SKM-1 treated with dmso at 0.1 percent for 144 hours (cell line): ENCODE measurements around the gene C1orf74.
A peak's percentile ranks its signal among the peaks of the same experiment; 100 is the strongest.

Experiments
- DNase-seq: peaks from one replicate; lab custom pipeline; 2025; ENCODE audit not compliant: unreplicated experiment; lab: John Stamatoyannopoulos, UW

C1orf74 gene

DNA sequence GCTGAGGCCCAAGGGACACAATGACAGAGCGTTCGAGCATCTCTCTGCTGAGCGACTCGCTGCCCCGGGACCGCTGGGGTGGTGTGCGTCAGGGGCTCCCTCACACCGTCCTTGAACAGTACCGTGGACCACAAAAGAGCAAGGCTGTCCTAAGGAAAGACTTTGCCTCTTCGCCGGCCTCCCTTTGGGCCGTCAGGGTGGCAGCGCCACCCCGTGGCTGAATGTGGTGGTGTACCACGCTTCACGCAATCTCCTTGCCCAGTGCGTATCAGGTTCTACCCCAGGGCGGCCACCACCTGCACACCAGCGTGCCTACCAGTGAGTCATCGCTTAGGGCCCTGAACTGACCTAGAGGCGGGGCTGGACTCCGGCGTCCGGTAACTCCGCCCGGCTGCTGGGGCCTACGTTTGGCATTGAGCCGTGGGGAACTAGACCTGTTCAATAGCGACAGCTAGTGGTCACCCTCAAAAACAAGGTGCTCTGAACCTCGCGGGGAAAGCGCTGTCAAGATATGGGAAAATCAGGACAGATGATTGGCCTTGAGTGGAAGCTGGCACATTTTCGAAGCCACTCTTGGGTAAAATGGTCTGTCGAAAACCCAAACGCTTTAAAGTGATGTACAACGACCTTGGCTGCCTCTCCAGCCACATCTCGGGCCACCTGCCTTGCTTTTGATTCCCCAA lies 36.6 kb downstream of the C1orf74 start:
- DNase-seq, result peak; percentile 69

DNA sequence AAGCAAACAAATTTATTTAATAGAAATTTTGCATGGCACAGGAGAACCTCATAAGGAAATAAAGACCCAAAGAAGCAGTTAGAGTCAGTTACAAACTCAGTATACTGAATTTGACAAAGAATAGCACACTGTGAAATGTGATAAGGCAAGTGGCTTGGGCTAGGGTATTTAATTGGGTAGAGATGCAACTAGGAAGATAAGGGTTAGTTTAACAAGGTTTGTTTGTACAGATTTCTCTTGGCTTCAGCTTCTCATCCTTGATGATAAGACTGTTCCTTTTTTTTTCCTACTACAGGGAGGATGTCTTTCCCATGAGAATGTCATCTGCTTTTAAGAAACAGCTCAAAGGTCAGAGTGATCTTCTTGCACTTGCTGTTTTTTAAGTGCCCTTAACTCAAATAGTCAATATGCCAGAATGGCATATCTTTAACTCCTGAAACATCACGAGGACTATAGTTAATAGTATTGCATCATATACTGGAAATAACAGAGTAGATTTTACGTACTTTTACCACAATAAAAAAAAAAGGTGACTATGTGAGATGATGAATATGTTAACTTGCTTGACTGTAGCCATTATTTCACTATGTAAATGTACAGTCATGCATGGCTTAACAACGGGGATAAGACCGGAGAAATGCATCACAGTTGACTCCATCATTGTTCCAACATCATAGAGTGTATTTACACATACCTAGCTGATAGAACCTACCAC lies 37.8 kb downstream of the C1orf74 start:
- no peak for DNase-seq

DNA sequence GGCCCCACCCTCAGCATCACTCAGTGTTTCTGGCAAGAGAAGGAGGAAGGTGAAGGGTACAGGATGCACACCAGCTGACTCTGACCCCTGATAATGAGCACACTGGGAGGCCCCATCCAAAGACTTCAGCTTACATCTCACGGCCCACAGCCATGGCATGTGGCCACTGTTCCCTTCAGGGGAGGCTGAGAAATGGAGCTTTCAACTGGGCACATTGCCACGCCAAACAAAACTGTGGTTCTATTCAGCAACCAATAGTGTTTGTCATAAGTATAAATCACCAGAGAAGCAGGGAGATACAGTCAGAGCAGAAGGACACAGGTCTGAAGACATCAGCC lies 41.2 kb downstream of the C1orf74 start:
- no peak for DNase-seq

DNA sequence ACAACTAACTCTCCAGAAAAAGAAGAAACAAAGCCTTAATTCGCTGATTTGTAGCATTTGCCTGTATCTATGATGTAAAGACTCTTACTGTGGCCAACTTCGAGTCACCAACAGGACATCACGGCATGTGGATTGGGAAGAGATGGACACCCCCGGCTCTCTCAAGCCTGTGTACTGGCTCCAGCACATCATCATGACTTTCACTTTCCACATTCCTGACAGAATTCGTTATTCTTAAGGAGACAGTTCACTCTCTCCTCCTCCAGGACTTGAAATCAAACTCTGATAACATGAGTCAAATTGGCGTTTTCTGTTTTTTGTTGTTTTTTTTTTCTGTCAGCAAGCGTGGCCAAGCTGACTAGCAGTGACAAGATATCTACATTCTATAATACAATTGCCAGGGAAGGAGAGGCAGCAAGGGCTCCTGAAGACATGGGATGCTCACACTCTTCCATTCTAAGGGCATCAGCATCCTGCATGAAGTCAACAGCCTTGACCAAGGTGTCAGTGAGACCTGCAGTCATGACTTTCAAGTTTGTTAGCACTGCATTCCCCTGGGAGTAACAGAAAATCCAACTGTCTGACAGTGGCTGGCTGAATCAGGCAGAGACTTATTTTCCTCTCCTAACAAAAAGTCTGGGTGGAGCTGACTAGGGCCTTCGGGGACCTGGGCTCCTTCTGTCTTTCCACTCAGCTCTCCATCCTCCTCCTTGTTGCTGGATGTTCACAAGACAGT lies 41.8 kb downstream of the C1orf74 start:
- no peak for DNase-seq

DNA sequence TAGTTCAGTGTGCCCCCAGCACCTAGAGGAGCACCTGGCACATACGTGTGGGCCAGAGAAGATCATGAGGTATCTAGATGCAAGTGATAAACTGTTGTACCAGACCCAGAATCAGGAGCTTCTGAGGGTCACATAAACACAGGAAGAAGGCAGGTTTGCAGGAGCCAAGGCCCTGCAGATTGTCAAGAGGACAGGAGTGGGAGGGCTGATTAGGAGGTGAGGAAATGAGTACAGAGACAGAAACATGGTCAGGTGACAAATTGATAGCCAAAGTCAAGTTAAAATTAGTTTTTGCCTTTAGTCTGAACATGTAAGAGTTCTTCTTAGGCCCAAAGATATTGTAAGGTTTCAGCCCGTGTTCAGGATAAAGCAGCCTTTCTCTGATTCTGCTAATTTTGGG lies 42.5 kb downstream of the C1orf74 start:
- no peak for DNase-seq

DNA sequence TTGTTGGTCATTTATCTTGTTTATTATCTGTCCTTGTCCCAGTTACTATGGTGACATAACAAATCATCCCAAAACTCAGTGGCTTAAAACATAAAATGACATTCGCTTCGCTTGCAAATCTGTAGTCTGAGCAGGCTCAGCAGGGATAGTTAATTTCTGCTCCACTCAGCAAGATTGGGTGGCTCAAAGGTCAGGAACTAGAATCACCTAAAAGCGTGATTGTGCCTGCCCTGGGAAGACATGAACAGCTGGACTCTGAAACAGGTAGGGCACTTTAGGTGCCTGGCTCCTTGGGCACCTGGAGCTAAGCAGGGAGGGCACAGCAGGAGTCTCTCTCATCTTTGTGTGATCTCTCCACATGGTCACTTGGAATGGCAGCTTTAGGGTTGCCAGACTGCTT lies 43.2 kb downstream of the C1orf74 start:
- no peak for DNase-seq

DNA sequence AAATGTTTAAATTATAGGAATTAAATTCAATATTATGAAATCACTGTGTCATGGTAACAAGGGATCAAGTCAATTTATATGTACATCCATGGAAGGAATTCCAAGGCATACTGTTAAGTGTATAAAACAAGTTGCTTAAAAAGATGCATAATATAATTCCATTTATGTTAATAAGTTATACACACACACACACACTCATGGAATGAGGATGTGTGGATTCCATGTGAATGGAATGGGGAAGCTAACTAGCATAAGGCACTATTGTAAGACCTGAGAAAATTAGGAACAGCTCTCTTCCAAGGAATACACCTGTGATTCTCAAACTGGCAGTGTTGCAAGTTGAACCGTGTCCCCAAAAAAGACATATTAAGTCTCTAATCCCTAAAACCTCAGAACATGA lies 46.1 kb downstream of the C1orf74 start:
- DNase-seq, result no peak

DNA sequence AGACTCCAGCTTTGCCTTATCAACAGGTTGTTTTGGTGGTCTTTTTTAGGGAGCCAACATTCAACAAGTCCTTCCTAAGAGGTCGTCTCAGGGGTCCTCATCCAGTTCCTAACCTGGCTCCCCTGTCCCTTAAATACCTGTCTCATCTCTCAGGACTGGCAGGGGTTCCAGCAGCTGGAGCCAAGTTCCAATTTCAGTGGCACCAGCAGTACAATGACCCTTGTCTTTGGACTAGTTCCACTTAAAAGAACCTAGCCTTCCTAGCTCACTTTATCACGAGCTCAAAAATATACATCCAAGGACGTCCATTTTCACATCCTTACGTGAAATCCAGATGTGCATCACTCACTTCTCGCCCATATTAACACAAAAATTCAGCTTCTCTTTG lies 47.2 kb downstream of the C1orf74 start:
- no peak for DNase-seq

DNA sequence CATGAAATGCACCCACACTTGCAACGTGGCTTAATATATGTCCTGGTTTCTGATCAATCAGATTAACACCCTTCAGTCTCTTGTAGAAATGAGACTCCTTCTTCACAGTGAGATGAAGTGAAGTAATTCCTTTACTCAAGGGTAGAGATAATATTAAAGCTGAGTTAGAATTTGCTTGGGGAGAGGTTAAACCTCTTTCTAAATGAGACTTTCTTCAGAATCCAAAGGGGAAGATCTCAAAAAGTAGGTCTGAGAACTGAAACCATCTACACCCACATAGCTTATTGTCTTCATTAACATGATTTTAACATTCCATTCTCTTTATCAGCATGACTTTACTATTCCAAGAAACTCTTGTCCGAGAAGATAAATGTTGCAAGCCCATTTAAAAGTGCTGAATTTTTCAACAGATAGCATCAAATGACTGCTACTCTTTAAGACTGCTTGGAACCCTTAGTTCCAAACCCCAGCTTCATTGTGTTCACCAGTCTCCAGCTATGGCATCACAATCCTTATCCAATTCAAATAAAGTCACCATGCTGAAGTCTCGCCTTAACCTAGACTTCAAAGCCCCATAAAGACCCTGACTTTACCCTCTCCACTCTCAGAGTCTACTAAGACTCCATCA lies 47.8 kb downstream of the C1orf74 start:
- DNase-seq, result no peak

DNA sequence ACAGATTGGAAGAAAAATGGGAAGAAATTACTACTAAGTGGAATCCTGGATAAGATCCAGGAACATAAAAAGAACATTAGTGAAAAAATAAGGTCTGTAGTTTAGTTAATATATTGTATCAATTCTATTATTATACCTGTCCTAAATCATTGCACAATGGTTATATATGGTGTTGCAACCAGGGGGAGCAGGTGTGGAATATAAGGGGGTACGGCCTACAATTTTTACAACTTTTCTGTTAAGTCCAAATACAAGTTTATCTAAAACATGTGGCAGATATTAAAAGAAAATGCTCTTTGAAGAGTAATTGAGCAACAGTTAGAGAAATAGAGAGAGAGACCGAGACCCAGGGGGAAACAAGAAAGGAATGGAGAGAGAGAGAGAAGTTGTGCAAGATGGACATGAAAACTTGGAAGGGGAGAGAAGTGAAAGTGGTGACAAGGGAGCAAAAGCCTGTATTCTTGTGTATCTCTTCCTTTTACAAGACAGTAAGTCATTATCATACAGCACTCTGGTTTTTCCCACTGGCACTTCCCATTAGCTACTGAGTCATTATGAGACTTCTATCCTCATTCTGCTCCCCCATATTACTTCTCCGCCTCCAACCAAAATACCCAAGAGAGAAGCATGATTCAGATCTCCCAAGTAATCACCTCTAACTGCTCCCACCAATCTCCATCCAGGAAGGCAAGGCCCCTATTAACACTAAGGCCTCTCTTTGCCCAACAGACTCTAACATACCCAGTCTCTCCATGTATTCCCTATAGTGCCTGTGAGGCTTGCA lies 50.8 kb downstream of the C1orf74 start:
- DNase-seq, result peak; percentile 45

DNA sequence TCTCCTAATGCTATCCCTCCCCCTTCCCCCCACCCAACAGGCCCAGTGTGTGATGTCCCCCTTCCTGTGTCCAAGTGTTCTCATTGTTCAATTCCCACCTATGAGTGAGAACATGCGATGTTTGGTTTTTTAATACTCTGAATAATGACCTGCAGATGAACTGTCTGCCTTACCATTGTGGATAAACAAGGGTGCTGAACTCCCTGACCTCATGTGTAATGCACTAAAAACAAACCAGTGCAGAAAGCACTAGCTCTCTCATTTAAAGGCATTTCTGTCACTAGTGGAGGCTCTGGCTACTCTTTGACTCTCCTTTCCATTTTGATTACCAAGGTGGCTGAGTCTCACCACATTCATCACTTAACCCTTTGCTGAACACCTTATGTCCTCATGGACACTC lies 51.6 kb downstream of the C1orf74 start:
- no peak for DNase-seq

DNA sequence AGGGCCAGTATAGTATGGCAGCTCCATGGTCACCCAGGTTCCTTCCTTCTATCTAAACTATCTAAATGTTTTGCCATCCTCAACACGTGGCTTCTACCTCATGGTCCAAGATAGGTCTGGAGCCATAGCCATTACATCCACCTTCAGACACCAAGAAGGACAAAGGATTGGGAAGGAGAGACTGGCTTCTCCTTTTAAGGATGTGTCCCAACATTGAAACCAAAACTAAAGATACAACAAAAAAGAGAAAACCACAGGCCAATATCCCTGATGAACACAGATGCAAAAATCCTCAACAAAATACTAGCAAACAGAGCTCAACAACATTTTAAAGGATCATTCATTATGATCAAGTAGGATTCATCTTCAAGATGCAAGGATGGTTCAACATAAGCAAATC lies 54.9 kb downstream of the C1orf74 start:
- no peak for DNase-seq
